Measurements from ENCODE around the gene KCTD11. TPM values are rescaled to one million over a fixed set of nuclear protein-coding genes. Genes with fewer than 3 reads are reported as not detected.

Gene KCTD11
- total RNA-seq, 1 experiment from 2014 or later: 5.0 TPM

Other genes with a start within 250 kb of the KCTD11 start
- not detected in 2 replicates for gene ASGR2, start 237.3 kb upstream of the KCTD11 start, total RNA-seq (2014; rRNA removed; shearing (Covaris generic); ENCODE audit: low replicate concordance)
- 0.13 TPM in 1 of 2 replicates, not detected in the other for gene ASGR1, start 172.8 kb upstream of the KCTD11 start, total RNA-seq (2014; rRNA removed; shearing (Covaris generic); ENCODE audit: low replicate concordance)
- 7.5 and 15.3 TPM in 2 replicates for gene DLG4, start 132.3 kb upstream of the KCTD11 start, total RNA-seq (2014; rRNA removed; shearing (Covaris generic); ENCODE audit: low replicate concordance)
- 240 and 427 TPM in 2 replicates for gene ACADVL, start 132.2 kb upstream of the KCTD11 start, total RNA-seq (2014; rRNA removed; shearing (Covaris generic); ENCODE audit: low replicate concordance)
- gene DVL2, start 117.6 kb upstream of the KCTD11 start, total RNA-seq (2014; rRNA removed; shearing (Covaris generic); ENCODE audit: low replicate concordance): 11.5 and 26.2 TPM in 2 replicates
- gene PHF23, start 112.7 kb upstream of the KCTD11 start, total RNA-seq (2014; rRNA removed; shearing (Covaris generic); ENCODE audit: low replicate concordance): 34.4 and 62.7 TPM in 2 replicates
- 36.7 and 148 TPM in 2 replicates for gene GABARAP, start 109.7 kb upstream of the KCTD11 start, total RNA-seq (2014; rRNA removed; shearing (Covaris generic); ENCODE audit: low replicate concordance)
- 7.8 and 24.7 TPM in 2 replicates for gene CTDNEP1, start 100.4 kb upstream of the KCTD11 start, total RNA-seq (2014; rRNA removed; shearing (Covaris generic); ENCODE audit: low replicate concordance)
- 24.1 and 36.4 TPM in 2 replicates for gene ELP5, start 99.9 kb upstream of the KCTD11 start, total RNA-seq (2014; rRNA removed; shearing (Covaris generic); ENCODE audit: low replicate concordance)
- not detected in 2 replicates for gene CLDN7, start 89.7 kb upstream of the KCTD11 start, total RNA-seq (2014; rRNA removed; shearing (Covaris generic); ENCODE audit: low replicate concordance)
- not detected in 2 replicates for gene SLC2A4, start 70.4 kb upstream of the KCTD11 start, total RNA-seq (2014; rRNA removed; shearing (Covaris generic); ENCODE audit: low replicate concordance)
- gene YBX2, start 57.5 kb upstream of the KCTD11 start, total RNA-seq (2014; rRNA removed; shearing (Covaris generic); ENCODE audit: low replicate concordance): 6.2 and 6.5 TPM in 2 replicates
- gene EIF5A, start 44.5 kb upstream of the KCTD11 start, total RNA-seq (2014; rRNA removed; shearing (Covaris generic); ENCODE audit: low replicate concordance): 1,208 and 1,396 TPM in 2 replicates
- 37.3 and 55.3 TPM in 2 replicates for gene GPS2, start 36.8 kb upstream of the KCTD11 start, total RNA-seq (2014; rRNA removed; shearing (Covaris generic); ENCODE audit: low replicate concordance)
- gene NEURL4, start 22.8 kb upstream of the KCTD11 start, total RNA-seq (2014; rRNA removed; shearing (Covaris generic); ENCODE audit: low replicate concordance): 8.5 and 11.7 TPM in 2 replicates
- 0.20 TPM in 1 of 2 replicates, not detected in the other for gene ACAP1, start 15.6 kb upstream of the KCTD11 start, total RNA-seq (2014; rRNA removed; shearing (Covaris generic); ENCODE audit: low replicate concordance)
- not detected in 2 replicates for gene TMEM95, start 3.0 kb downstream of the KCTD11 start, total RNA-seq (2014; rRNA removed; shearing (Covaris generic); ENCODE audit: low replicate concordance)
- not detected in 2 replicates for gene TNK1, start 28.9 kb downstream of the KCTD11 start, total RNA-seq (2014; rRNA removed; shearing (Covaris generic); ENCODE audit: low replicate concordance)
- 2.8 and 7.3 TPM in 2 replicates for gene PLSCR3, start 42.4 kb downstream of the KCTD11 start, total RNA-seq (2014; rRNA removed; shearing (Covaris generic); ENCODE audit: low replicate concordance)
- 3.6 and 52.0 TPM in 2 replicates for gene TMEM256, start 51.9 kb downstream of the KCTD11 start, total RNA-seq (2014; rRNA removed; shearing (Covaris generic); ENCODE audit: low replicate concordance)
- gene NLGN2, start 55.7 kb downstream of the KCTD11 start, total RNA-seq (2014; rRNA removed; shearing (Covaris generic); ENCODE audit: low replicate concordance): 0.54 and 1.0 TPM in 2 replicates
- gene SPEM1, start 68.2 kb downstream of the KCTD11 start, total RNA-seq (2014; rRNA removed; shearing (Covaris generic); ENCODE audit: low replicate concordance): not detected in 2 replicates
- gene SPEM2, start 73.5 kb downstream of the KCTD11 start, total RNA-seq (2014; rRNA removed; shearing (Covaris generic); ENCODE audit: low replicate concordance): not detected in 2 replicates
- not detected in 2 replicates for gene SPEM3, start 76.7 kb downstream of the KCTD11 start, total RNA-seq (2014; rRNA removed; shearing (Covaris generic); ENCODE audit: low replicate concordance)
- gene TMEM102, start 83.3 kb downstream of the KCTD11 start, total RNA-seq (2014; rRNA removed; shearing (Covaris generic); ENCODE audit: low replicate concordance): 0.33 and 0.76 TPM in 2 replicates
- not detected in 2 replicates for gene FGF11, start 87.3 kb downstream of the KCTD11 start, total RNA-seq (2014; rRNA removed; shearing (Covaris generic); ENCODE audit: low replicate concordance)
- 0.20 and 6.2 TPM in 2 replicates for gene CHRNB1, start 92.9 kb downstream of the KCTD11 start, total RNA-seq (2014; rRNA removed; shearing (Covaris generic); ENCODE audit: low replicate concordance)
- 5.3 and 6.0 TPM in 2 replicates for gene ZBTB4, start 127.5 kb downstream of the KCTD11 start, total RNA-seq (2014; rRNA removed; shearing (Covaris generic); ENCODE audit: low replicate concordance)
- gene SLC35G6, start 129.3 kb downstream of the KCTD11 start, total RNA-seq (2014; rRNA removed; shearing (Covaris generic); ENCODE audit: low replicate concordance): not detected in 2 replicates
- 11.5 and 16.2 TPM in 2 replicates for gene POLR2A, start 132.2 kb downstream of the KCTD11 start, total RNA-seq (2014; rRNA removed; shearing (Covaris generic); ENCODE audit: low replicate concordance)
- gene TNFSF12, start 196.9 kb downstream of the KCTD11 start, total RNA-seq (2014; rRNA removed; shearing (Covaris generic); ENCODE audit: low replicate concordance): 0.33 TPM in 1 of 2 replicates, not detected in the other
- 1.7 TPM in 1 of 2 replicates, not detected in the other for gene TNFSF13, start 206.6 kb downstream of the KCTD11 start, total RNA-seq (2014; rRNA removed; shearing (Covaris generic); ENCODE audit: low replicate concordance)
- 85.6 and 106 TPM in 2 replicates for gene SENP3, start 209.8 kb downstream of the KCTD11 start, total RNA-seq (2014; rRNA removed; shearing (Covaris generic); ENCODE audit: low replicate concordance)
- gene CD68, start 227.5 kb downstream of the KCTD11 start, total RNA-seq (2014; rRNA removed; shearing (Covaris generic); ENCODE audit: low replicate concordance): 12.6 and 17.3 TPM in 2 replicates
- 96.0 and 121 TPM in 2 replicates for gene MPDU1, start 231.7 kb downstream of the KCTD11 start, total RNA-seq (2014; rRNA removed; shearing (Covaris generic); ENCODE audit: low replicate concordance)
- 0.23 TPM in 1 of 2 replicates, not detected in the other for gene SOX15, start 237.9 kb downstream of the KCTD11 start, total RNA-seq (2014; rRNA removed; shearing (Covaris generic); ENCODE audit: low replicate concordance)